Activated CD4-positive, alpha-beta T cell treated with anti-CD3 and anti-CD28 coated beads, Interleukin-2, amount 10 ng/mL, durations not matched to agents 24 days and 14 days (primary cell): ENCODE measurements around the gene ATP6V0E2. TPM values are rescaled to one million over a fixed set of nuclear protein-coding genes. Genes with fewer than 3 reads are reported as not detected.

ENCODE experiments used
- DNase-seq: peaks from one replicate; pipeline ENCODE4 v3.0.0; 2022
- H3K27ac Mint-ChIP-seq: one replicate; pipeline ENCODE4 v1.8.0; 2022; ENCODE audit warnings: mild to moderate bottlenecking, mixed read lengths
- H3K27me3 Mint-ChIP-seq: one replicate; pipeline ENCODE4 v1.8.0; 2022; ENCODE audit warnings: mixed read lengths
- H3K36me3 Mint-ChIP-seq: one replicate; pipeline ENCODE4 v1.8.0; 2022; ENCODE audit warnings: low read depth, mild to moderate bottlenecking, mixed read lengths
- H3K4me1 Mint-ChIP-seq: one replicate; pipeline ENCODE4 v1.8.0; 2021; ENCODE audit warnings: mixed read lengths
- H3K4me3 Mint-ChIP-seq: one replicate; pipeline ENCODE4 v1.8.0; 2022; ENCODE audit warnings: mild to moderate bottlenecking, moderate library complexity, mixed read lengths
- H3K9me3 Mint-ChIP-seq: one replicate; pipeline ENCODE4 v1.8.0; 2021; ENCODE audit warnings: mixed read lengths
- intact Hi-C: fragments of 100-400 bp; cut with micrococcal nuclease; formaldehyde crosslinking; loops from one replicate; pipeline ENCODE4 v1.15.1; 2023
- total RNA-seq: library from RNA; stranded (reverse); gene quantifications from 2 replicates; pipeline ENCODE4 v1.2.3, GENCODE V29; 2022

Gene ATP6V0E2
- total RNA-seq, 1 donor from 2014 or later: 46.7 TPM

- Mint-ChIP-seq H3K9me3 (no peaks in the 10 kb centered on the region), H3K27me3 (peaks cover 25% of the 10 kb centered on the region), H3K4me1 (peaks cover under 1% of the 10 kb centered on the region), H3K27ac (no peak overlapping the region), H3K36me3 (no peaks in the 10 kb centered on the region), H3K4me3 (no peak overlapping the region)
- intact Hi-C loops: no loop called here
- DNase-seq: no peak
These were observed 41.3 kb upstream of the ATP6V0E2 start for GRCh38 chr7:149832332-149833041.

GRCh38 chr7:149833495-149834130, 40.2 kb upstream of the ATP6V0E2 start:
- intact Hi-C loops: no loop called here
- Mint-ChIP-seq H3K4me3 (no peak overlapping the region), H3K9me3 (no peaks in the 10 kb centered on the region), H3K4me1 (peaks cover 6% of the 10 kb centered on the region), H3K36me3 (no peaks in the 10 kb centered on the region), H3K27me3 (peaks cover 25% of the 10 kb centered on the region), H3K27ac (no peak overlapping the region)
- DNase-seq: no peak

- intact Hi-C loops: no loop called here
- Mint-ChIP-seq H3K9me3 (no peaks in the 10 kb centered on the region), H3K27ac (no peak overlapping the region), H3K36me3 (peaks cover 2% of the 10 kb centered on the region), H3K27me3 (peaks cover 25% of the 10 kb centered on the region), H3K4me1 (peaks cover 14% of the 10 kb centered on the region), H3K4me3 (no peak overlapping the region)
- no peak for DNase-seq
These were observed 39.2 kb upstream of the ATP6V0E2 start for GRCh38 chr7:149834601-149835000.

- Mint-ChIP-seq H3K4me1 (peaks cover 18% of the 10 kb centered on the region), H3K4me3 (no peak overlapping the region), H3K9me3 (no peaks in the 10 kb centered on the region), H3K27me3 (peaks cover 25% of the 10 kb centered on the region), H3K36me3 (peaks cover 5% of the 10 kb centered on the region), H3K27ac (no peak overlapping the region)
- intact Hi-C loops: no loop called here
- DNase-seq: no peak
These were observed 37.3 kb upstream of the ATP6V0E2 start for GRCh38 chr7:149836434-149836833.

GRCh38 chr7:149837564-149838223, 36.1 kb upstream of the ATP6V0E2 start:
- Mint-ChIP-seq H3K4me1 (peaks cover 18% of the 10 kb centered on the region), H3K27ac (peak overlapping the region; percentile 83), H3K4me3 (peak overlapping the region; percentile 88), H3K9me3 (no peaks in the 10 kb centered on the region), H3K36me3 (peaks cover 5% of the 10 kb centered on the region), H3K27me3 (peaks cover 23% of the 10 kb centered on the region)
- DNase-seq: no peak
- intact Hi-C loops: loop anchor here (1.0 to 2.0 kb wide), 5 partner anchors 28 to 213 kb away; partner anchors contain the start of gene ATP6V0E2

GRCh38 chr7:149838224-149838991, 35.4 kb upstream of the ATP6V0E2 start, which contains the start of gene ZNF862:
Gene ZNF862, plus strand, starts transcription at chr7:149838375. Its CDS starts 237 bp downstream, at chr7:149838612.
- intact Hi-C loops: loop anchor here (1.0 to 2.0 kb wide), 5 partner anchors 27 to 214 kb away; partner anchors contain the start of gene ATP6V0E2
- Mint-ChIP-seq H3K9me3 (no peaks in the 10 kb centered on the region), H3K36me3 (peaks cover 5% of the 10 kb centered on the region), H3K4me1 (peaks cover 18% of the 10 kb centered on the region), H3K27ac (peak within 1 kb of the TSS; percentile 83), H3K4me3 (peak within 1 kb of the TSS; percentile 88), H3K27me3 (peaks cover 20% of the 10 kb centered on the region)
- peak; percentile 98 for DNase-seq

GRCh38 chr7:149838992-149839408, 34.8 kb upstream of the ATP6V0E2 start:
- Mint-ChIP-seq H3K4me1 (peaks cover 18% of the 10 kb centered on the region), H3K4me3 (peak overlapping the region; percentile 88), H3K27me3 (peaks cover 20% of the 10 kb centered on the region), H3K27ac (peak overlapping the region; percentile 66), H3K36me3 (peaks cover 5% of the 10 kb centered on the region), H3K9me3 (no peaks in the 10 kb centered on the region)
- intact Hi-C loops: loop anchor here (1.0 to 2.0 kb wide), 5 partner anchors 26 to 214 kb away; partner anchors contain the start of gene ATP6V0E2
- DNase-seq: no peak

- H3K4me3 Mint-ChIP-seq: no peak overlapping the region
- peaks cover 12% of the 10 kb centered on the region for H3K27me3 Mint-ChIP-seq
- peaks cover 8% of the 10 kb centered on the region for H3K36me3 Mint-ChIP-seq
- H3K4me1 Mint-ChIP-seq: peaks cover 20% of the 10 kb centered on the region
- intact Hi-C loops: loop anchor here (2.0 kb wide), 2 partner anchors 125 to 215 kb away; a partner anchor contains a TSS
- DNase-seq: no peak
- no peak overlapping the region for H3K27ac Mint-ChIP-seq
- no peaks in the 10 kb centered on the region for H3K9me3 Mint-ChIP-seq
These were observed 33.8 kb upstream of the ATP6V0E2 start for GRCh38 chr7:149839933-149840332.

GRCh38 chr7:149843566-149843965, 30.2 kb upstream of the ATP6V0E2 start:
- Mint-ChIP-seq H3K27me3 (no peaks in the 10 kb centered on the region), H3K27ac (no peak overlapping the region), H3K9me3 (no peaks in the 10 kb centered on the region), H3K4me3 (no peak overlapping the region), H3K36me3 (peaks cover 23% of the 10 kb centered on the region), H3K4me1 (peaks cover 16% of the 10 kb centered on the region)
- no peak for DNase-seq
- intact Hi-C loops: no loop called here

- Mint-ChIP-seq H3K27me3 (no peaks in the 10 kb centered on the region), H3K4me1 (peaks cover 10% of the 10 kb centered on the region), H3K9me3 (no peaks in the 10 kb centered on the region), H3K36me3 (peaks cover 26% of the 10 kb centered on the region), H3K27ac (no peak overlapping the region), H3K4me3 (no peak overlapping the region)
- intact Hi-C loops: no loop called here
- no peak for DNase-seq
These were observed 29.3 kb upstream of the ATP6V0E2 start for GRCh38 chr7:149844445-149844844.

- Mint-ChIP-seq H3K9me3 (no peaks in the 10 kb centered on the region), H3K27me3 (no peaks in the 10 kb centered on the region), H3K27ac (no peak overlapping the region), H3K4me3 (no peak overlapping the region), H3K36me3 (peaks cover 26% of the 10 kb centered on the region), H3K4me1 (peaks cover 8% of the 10 kb centered on the region)
- DNase-seq: no peak
- intact Hi-C loops: no loop called here
These were observed 28.4 kb upstream of the ATP6V0E2 start for GRCh38 chr7:149845257-149845980.

GRCh38 chr7:149846021-149846420, 27.7 kb upstream of the ATP6V0E2 start:
- H3K36me3 Mint-ChIP-seq: peaks cover 25% of the 10 kb centered on the region
- no peak for DNase-seq
- no peaks in the 10 kb centered on the region for H3K27me3 Mint-ChIP-seq
- H3K27ac Mint-ChIP-seq: no peak overlapping the region
- H3K4me1 Mint-ChIP-seq: peaks cover 7% of the 10 kb centered on the region
- intact Hi-C loops: no loop called here
- H3K9me3 Mint-ChIP-seq: no peaks in the 10 kb centered on the region
- H3K4me3 Mint-ChIP-seq: no peak overlapping the region
